Testis (tissue), 2 donors: ENCODE measurements around the gene FAM53C.

Experiments
- POLR2A ChIP-seq: fragments of 450-650 bp; IDR thresholded peaks from one replicate; pipeline ENCODE4 v1.6.1; 2017; ENCODE audit warnings: antibody characterized with exemption, mild to moderate bottlenecking, moderate library complexity
- TF ChIP-seq, protein P1 (sequence below), 3 experiments: fragments of 450-650 bp in 2 of 3; fragments of 200-600 bp in 1 of 3; sonication (generic) in 1 of 3; IDR thresholded peaks; one replicate each; pipeline ENCODE4 v1.5.1; 2016 to 2019; ENCODE audit warnings: antibody characterized with exemption in 3 of 3, mild to moderate bottlenecking in 2 of 3, moderate library complexity in 1 of 3

DNA sequence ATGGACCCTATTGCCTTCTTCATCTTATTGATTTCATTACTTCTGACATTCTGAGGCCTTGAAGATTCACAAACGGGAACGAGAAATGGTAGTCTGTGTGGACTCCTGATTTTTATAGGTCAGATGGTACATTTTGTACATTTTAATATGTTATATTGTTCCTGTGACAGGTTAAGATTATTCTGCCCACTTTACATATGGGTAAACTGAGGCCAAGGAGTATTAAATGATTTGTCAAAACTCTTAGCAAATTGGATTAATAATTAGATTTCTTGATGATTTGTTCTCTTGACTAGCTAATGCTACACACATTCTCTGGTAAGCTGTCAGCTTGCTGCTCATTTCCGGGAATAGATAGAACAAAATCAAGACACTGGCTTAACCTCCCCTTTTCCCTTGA is 1.9 kb downstream of the FAM53C start:
- no peak for TF ChIP-seq POLR2A
- TF ChIP-seq, protein P1, sequence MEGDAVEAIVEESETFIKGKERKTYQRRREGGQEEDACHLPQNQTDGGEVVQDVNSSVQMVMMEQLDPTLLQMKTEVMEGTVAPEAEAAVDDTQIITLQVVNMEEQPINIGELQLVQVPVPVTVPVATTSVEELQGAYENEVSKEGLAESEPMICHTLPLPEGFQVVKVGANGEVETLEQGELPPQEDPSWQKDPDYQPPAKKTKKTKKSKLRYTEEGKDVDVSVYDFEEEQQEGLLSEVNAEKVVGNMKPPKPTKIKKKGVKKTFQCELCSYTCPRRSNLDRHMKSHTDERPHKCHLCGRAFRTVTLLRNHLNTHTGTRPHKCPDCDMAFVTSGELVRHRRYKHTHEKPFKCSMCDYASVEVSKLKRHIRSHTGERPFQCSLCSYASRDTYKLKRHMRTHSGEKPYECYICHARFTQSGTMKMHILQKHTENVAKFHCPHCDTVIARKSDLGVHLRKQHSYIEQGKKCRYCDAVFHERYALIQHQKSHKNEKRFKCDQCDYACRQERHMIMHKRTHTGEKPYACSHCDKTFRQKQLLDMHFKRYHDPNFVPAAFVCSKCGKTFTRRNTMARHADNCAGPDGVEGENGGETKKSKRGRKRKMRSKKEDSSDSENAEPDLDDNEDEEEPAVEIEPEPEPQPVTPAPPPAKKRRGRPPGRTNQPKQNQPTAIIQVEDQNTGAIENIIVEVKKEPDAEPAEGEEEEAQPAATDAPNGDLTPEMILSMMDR (IDR thresholded peaks at IDR 0.05) = no peak
